ENCODE results near the gene PRICKLE4.

- TF ChIP-seq CTCF (IDR thresholded peaks at IDR 0.05; ENCODE audit: insufficient read depth, low read depth, low read length) (no peak), EZH2 (IDR thresholded peaks at IDR 0.05; ENCODE audit: insufficient read depth, low read length) (no peak)
Observed at GRCh38 chr6:41791305-41791704, 10.7 kb downstream of the PRICKLE4 start.

Data from astrocyte (in vitro differentiated cells and primary cell).